WI38 (cell line): ENCODE measurements around the gene AP2A1.

Experiments
- H3K4me3 ChIP-seq: 2 replicates; pipeline ENCODE4 v1.5.1; 2011; ENCODE audit warnings: low read depth, mild to moderate bottlenecking, control low read depth, low read length
- TF ChIP-seq, protein P1 (sequence below): IDR thresholded peaks from 2 replicates; pipeline ENCODE4 v1.5.1; 2012; ENCODE audit warnings: low read depth, mild to moderate bottlenecking, control low read depth, low read length

AP2A1 gene

DNA sequence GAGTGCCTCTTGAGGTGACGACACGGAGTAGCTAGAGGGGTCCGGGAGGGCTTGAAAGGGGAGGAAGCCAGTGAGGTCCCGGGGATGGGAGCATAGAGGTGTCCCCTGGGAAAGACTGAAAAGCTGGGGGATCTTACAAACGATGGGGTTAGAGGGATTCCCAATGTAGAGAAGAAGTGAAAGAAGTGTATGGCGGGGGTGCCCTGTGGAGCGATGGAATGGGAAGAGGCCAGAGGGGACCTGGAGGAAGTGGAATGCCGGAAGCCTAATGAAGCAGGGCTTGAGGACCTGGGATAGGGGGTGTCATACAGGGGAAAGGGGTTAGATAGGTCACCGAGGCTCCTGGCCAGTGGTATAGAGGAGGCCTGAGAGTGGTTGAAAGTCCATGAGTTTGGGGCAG lies 580 bp downstream of the AP2A1 start:
- TF ChIP-seq, protein P1, sequence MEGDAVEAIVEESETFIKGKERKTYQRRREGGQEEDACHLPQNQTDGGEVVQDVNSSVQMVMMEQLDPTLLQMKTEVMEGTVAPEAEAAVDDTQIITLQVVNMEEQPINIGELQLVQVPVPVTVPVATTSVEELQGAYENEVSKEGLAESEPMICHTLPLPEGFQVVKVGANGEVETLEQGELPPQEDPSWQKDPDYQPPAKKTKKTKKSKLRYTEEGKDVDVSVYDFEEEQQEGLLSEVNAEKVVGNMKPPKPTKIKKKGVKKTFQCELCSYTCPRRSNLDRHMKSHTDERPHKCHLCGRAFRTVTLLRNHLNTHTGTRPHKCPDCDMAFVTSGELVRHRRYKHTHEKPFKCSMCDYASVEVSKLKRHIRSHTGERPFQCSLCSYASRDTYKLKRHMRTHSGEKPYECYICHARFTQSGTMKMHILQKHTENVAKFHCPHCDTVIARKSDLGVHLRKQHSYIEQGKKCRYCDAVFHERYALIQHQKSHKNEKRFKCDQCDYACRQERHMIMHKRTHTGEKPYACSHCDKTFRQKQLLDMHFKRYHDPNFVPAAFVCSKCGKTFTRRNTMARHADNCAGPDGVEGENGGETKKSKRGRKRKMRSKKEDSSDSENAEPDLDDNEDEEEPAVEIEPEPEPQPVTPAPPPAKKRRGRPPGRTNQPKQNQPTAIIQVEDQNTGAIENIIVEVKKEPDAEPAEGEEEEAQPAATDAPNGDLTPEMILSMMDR: no peak
- H3K4me3 ChIP-seq: peak overlapping the region; percentile 95

DNA sequence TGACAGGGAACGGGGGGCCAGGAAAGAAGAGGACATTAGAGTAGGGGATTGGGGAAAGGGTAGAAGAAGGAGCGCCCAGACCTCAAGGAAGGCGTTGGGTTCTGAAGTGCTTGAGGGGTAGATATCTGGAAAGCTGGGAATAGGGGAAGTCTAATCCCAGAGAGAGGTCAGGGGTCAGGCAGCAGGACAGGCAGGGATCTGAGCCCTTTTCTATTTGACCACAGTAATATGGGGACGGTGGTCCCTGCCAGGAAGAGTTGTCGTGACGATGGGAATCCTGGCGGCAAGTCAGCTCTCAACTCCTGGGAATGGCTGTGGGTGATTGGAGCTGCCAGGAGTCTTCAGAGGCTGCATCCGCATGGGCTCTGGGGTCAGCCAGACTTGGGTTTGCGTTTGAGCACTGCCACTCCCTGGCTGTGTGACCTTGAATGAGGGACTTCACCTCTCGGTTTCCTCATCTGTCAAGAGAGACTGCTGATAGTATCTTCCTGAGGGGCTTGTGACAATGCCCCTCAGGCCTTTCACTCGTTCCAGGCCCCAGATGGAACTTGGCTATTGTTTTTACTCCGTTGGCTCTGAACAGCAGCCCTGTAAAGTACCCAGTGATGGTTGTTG lies 1.3 kb downstream of the AP2A1 start:
- TF ChIP-seq, protein P1: no peak
- peak overlapping the region; percentile 95 for H3K4me3 ChIP-seq

DNA sequence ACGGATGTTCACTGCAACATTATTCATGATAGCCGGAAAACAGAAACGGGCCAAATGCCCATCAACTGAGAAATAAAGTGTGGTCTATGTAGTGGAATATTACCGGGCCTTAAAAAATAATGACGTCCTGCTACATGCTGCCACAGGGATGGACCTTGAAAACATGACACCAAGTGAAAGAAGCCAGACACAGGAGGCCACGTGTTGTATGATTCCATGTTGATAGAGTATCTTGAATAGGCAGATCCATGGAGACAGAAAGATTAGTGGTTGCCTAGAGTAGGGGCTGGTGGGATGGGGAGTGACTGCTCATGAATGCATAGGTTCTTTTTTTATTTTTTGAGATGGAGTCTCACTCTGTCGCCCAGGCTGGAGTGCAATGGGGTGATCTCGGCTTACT lies 3.7 kb downstream of the AP2A1 start:
- TF ChIP-seq, protein P1: no peak

DNA sequence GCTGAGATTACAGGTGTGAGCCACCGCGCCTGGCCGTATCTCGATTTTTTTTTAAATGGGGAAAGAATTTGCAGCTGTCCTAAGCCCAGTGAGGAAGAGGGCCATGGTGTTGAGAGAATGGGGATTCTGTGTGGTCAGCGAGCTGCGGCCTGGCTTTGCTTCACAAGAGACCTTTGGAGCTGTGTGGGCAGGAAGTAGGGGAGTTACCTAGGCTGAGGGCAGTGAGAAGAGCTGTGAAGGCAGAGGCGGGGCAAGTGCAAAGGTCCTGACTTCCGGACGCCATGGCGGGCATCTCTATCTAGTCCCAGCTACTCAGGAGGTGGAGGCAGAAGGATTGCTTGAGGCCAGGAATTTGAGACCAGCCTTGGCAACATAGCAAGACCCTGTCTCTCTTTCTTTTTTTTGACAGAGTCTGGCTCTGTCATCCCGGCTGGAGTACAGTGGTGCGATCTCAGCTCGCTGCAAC lies 4.9 kb downstream of the AP2A1 start:
- no peak overlapping the region for H3K4me3 ChIP-seq
- TF ChIP-seq, protein P1: no peak

More for the DNA sequence above, 3.7 kb downstream of the AP2A1 start:
- H3K4me3 ChIP-seq: no peak overlapping the region

DNA sequence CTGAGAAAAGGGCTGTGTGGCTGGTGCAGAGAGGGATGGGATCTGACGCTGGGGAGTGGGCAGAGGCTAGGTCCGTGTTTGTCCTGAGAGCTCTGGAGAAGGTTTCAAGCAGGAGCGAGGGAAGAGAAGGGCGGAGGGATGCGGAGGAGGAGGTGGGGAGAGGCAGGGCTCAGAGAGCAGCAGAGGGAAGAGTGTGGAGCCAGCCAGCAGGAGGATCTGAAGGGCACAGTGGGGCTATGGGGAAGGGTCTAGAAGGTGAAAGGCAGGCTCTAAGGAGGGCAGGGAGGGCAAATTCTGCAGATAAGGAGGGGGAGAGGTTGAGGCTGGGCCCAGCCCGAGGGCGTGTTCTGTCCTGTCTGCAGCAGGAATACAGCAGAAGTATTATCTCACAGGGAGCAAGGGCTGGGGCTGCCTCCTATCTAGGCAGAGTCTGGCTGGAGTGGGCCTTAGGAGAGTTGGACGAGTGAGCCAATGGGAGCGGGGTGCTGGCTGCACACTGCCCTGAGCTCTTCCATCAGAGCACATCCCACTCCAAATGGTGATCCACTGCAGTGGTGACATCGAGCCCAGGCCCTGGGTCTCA lies 6.1 kb downstream of the AP2A1 start:
- no peak overlapping the region for H3K4me3 ChIP-seq
- TF ChIP-seq, protein P1: no peak

DNA sequence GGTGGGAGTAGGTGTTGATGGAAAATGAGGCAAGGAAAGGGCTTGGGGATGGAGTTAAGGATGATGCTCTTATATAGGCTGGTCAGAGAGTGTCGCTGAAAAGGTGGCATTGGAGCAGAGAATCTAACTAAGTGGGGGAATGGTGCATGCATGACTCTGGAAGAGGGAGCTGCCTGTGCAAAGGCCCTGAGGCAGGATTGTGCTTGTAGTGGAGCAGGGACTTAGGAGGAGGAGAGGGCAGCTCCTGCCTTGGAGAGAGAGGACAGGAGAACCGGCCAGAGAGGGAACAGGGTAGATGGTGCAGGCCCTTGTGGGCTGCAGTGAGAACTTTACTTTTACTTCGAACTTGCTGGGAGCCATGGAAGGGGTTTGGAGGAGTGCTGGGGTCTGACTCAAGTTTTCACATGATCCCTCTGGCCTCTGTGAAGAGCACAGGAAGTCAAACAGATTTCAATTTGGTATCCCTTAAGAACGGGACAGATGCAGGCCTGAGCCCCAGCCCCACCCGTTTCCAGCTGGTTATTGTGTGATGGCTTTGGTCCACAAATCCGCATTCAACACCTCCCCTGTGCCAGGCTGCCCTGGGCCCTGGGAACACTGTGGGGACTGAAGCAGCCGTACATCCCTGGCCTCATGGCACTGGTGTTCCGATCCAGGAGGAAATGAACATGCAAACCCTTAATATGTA lies 7.0 kb downstream of the AP2A1 start:
- no peak overlapping the region for H3K4me3 ChIP-seq
- TF ChIP-seq, protein P1: no peak

DNA sequence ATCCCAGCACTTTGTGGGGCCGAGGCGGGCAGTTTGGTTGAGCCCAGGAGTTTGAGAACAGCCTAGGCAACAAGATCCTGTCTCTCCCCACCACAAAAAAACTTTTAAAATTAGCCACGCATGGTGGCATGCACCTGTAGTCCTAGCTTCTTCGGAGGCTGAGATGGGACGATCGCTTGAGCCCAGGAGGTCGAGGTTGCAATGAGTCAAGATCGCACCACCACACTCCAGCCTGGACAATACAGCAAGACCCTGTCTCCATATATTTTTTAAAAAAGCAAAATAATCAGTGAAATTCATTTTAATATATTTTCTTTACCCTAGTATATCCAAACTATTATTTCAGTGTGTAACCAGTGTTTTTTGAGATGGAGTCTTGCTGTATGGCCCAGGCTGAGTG lies 8.2 kb downstream of the AP2A1 start:
- TF ChIP-seq, protein P1: no peak
- H3K4me3 ChIP-seq: no peak overlapping the region
